HCT116 (cell line): ENCODE measurements around the gene OR10A5. TPM values are rescaled to one million over a fixed set of nuclear protein-coding genes. Genes with fewer than 3 reads are reported as not detected.
A peak's percentile ranks its signal among the peaks of the same experiment; 100 is the strongest.

Experiments
- ATAC-seq: fragments of 200-7000 bp; cut with Tn5 transposase; 2 replicates; pipeline ENCODE4 v1.9.1; 2020; ENCODE audit warnings: mild to moderate bottlenecking, moderate library complexity
- BruUV-seq: library from RNA; stranded (reverse); fragments of 400-500 nt; replicated peaks from 2 replicates; lab custom pipeline; 2021; lab: Mats Ljungman, UMichigan
- CTCF ChIA-PET: fragments of 300-600 bp; sonication (Branson Sonifier 250); formaldehyde crosslinking; loops from one replicate; lab custom pipeline; 2021; ENCODE audit warnings: antibody characterized with exemption; lab: Charles Lee
- POLR2A ChIA-PET: fragments of 300-600, 350-600 bp; sonication (Branson Sonifier 250); formaldehyde crosslinking; loops from one replicate; lab custom pipeline; 2021; ENCODE audit warnings: antibody characterized with exemption; lab: Charles Lee
- RAD21 ChIA-PET, 2 experiments: fragments of 300-600 bp; sonication (Branson Sonifier 250); formaldehyde crosslinking; loops; one replicate each; lab custom pipeline; 2023; ENCODE audit warnings: low total read pairs in 2 of 2; ENCODE audit not compliant: uncharacterized antibody in 2 of 2, unreplicated experiment in 2 of 2, low non-redundant PET in 1 of 2; lab: Charles Lee
- DNase-seq: peaks from one replicate; pipeline ENCODE4 v3.0.0-alpha.2; 2010; ENCODE audit warnings: low read depth, low spot score
- H2AFZ ChIP-seq: fragments of 200-600 bp; shearing (Covaris generic), sonication (generic); 2 replicates; pipeline ENCODE4 v1.6.1; 2017; ENCODE audit warnings: low read depth, mixed run types, mixed read lengths, antibody characterized with exemption, low read length; ENCODE audit not compliant: poor library complexity, severe bottlenecking
- H3K27ac ChIP-seq: 2 replicates; pipeline ENCODE4 v1.5.1; 2012; ENCODE audit warnings: low read depth, low read length
- H3K27me3 ChIP-seq: fragments of 200-600 bp; sonication (generic); 2 replicates; pipeline ENCODE4 v1.6.1; 2016; ENCODE audit warnings: mixed run types, low read length, mixed read lengths; ENCODE audit not compliant: insufficient read depth
- H3K36me3 ChIP-seq, 2 experiments: fragments of 200-500 bp in 1 of 2; fragments of 200-600 bp in 1 of 2; sonication (Bioruptor generic) in 1 of 2; sonication (generic) in 1 of 2; 2 replicates each; pipeline versions ENCODE4 v1.5.1 to v1.6.1; 2014 to 2016; ENCODE audit warnings: low read length in 2 of 2, inconsistent platforms in 1 of 2, mixed read lengths in 1 of 2, mixed run types in 1 of 2; ENCODE audit not compliant: insufficient read depth in 2 of 2, control insufficient read depth in 1 of 2
- H3K4me1 ChIP-seq, 2 experiments: fragments of 200-600 bp in 1 of 2; sonication (generic) in 1 of 2; 2 replicates each; pipeline versions ENCODE4 v1.5.1 to v1.6.1; 2012 to 2017; ENCODE audit warnings: low read length in 2 of 2, inconsistent platforms in 1 of 2, mild to moderate bottlenecking in 1 of 2, mixed read lengths in 1 of 2, mixed run types in 1 of 2, moderate library complexity in 1 of 2; ENCODE audit not compliant: insufficient read depth in 2 of 2, control insufficient read depth in 1 of 2
- H3K4me2 ChIP-seq: fragments of 200-600 bp; sonication (generic); 2 replicates; pipeline ENCODE4 v1.6.1; 2017; ENCODE audit warnings: mixed run types, low read length, mixed read lengths
- H3K4me3 ChIP-seq, 2 experiments: fragments of 200-600 bp in 1 of 2; sonication (generic) in 1 of 2; replicated peaks in 1 of 2; 2 replicates each; pipeline ENCODE4 v1.5.1; 2011 to 2016; ENCODE audit warnings: low read length in 2 of 2, control low read depth in 1 of 2, low read depth in 1 of 2, mild to moderate bottlenecking in 1 of 2, mixed read lengths in 1 of 2, mixed run types in 1 of 2
- H3K79me2 ChIP-seq: fragments of 200-600 bp; sonication (generic); 2 replicates; pipeline ENCODE4 v1.6.1; 2017; ENCODE audit warnings: mild to moderate bottlenecking, mixed run types, low read length, moderate library complexity, mixed read lengths; ENCODE audit not compliant: insufficient read depth
- H3K9ac ChIP-seq: fragments of 200-600 bp; sonication (generic); 2 replicates; pipeline ENCODE4 v1.6.1; 2016; ENCODE audit warnings: low read length, mixed read lengths
- H3K9me2 ChIP-seq: fragments of 200-600 bp; sonication (generic), shearing (Covaris generic); 2 replicates; pipeline ENCODE4 v1.6.1; 2017; ENCODE audit warnings: mixed run types, mild to moderate bottlenecking, moderate library complexity; ENCODE audit not compliant: insufficient read depth
- H3K9me3 ChIP-seq, 2 experiments: fragments of 200-500 bp in 1 of 2; fragments of 200-600 bp in 1 of 2; sonication (Bioruptor generic) in 1 of 2; sonication (generic) in 1 of 2; 2 replicates each; pipeline ENCODE4 v1.6.1; 2014 to 2017; ENCODE audit warnings: low read length in 2 of 2, mixed read lengths in 2 of 2, inconsistent platforms in 1 of 2, low read depth in 1 of 2, mild to moderate bottlenecking in 1 of 2, mixed run types in 1 of 2, moderate library complexity in 1 of 2; ENCODE audit not compliant: control insufficient read depth in 1 of 2, insufficient read depth in 1 of 2
- H4K20me1 ChIP-seq: fragments of 200-600 bp; sonication (generic), shearing (Covaris generic); 2 replicates; pipeline ENCODE4 v1.6.1; 2017; ENCODE audit warnings: mixed run types, mild to moderate bottlenecking, moderate library complexity; ENCODE audit not compliant: insufficient read depth
- CEBPB ChIP-seq: IDR thresholded peaks from 2 replicates; pipeline ENCODE4 v1.6.1; 2012; ENCODE audit warnings: low read depth
- JUND ChIP-seq: IDR thresholded peaks from 2 replicates; pipeline ENCODE4 v1.6.1; 2012
- POLR2AphosphoS5 ChIP-seq: IDR thresholded peaks from 2 replicates; pipeline ENCODE4 v1.6.1; 2011; ENCODE audit warnings: mild to moderate bottlenecking, low read depth, low read length, moderate library complexity
- intact Hi-C: fragments of 100-400 bp; cut with micrococcal nuclease; formaldehyde crosslinking; loops from 2 replicates; pipeline ENCODE4 v1.10.0; 2022
- total RNA-seq: library from RNA; stranded (reverse); gene quantifications from one replicate; pipeline ENCODE4 v1.2.1, GENCODE V29; 2021; ENCODE audit not compliant: unreplicated experiment

Gene OR10A5
- total RNA-seq, 1 experiment from 2014 or later, result not detected

- Histone ChIP-seq H3K9me3 (no peaks in the 10 kb centered on the region), H2AFZ (no peak overlapping the region), H3K9ac (no peak overlapping the region), H3K4me3 (no peak overlapping the region), H3K4me1 (no peaks in the 10 kb centered on the region), H3K36me3 (no peaks in the 10 kb centered on the region), H3K27ac (no peak overlapping the region), H3K27me3 (peaks cover 16% of the 10 kb centered on the region; the same call in 1 of the 2 replicates), H3K9me2 (no peaks in the 10 kb centered on the region), H3K4me2 (no peak overlapping the region), H3K79me2 (no peaks in the 10 kb centered on the region), H4K20me1 (no peaks in the 10 kb centered on the region)
- CTCF ChIA-PET, result no interaction called here
- DNase-seq (no peak), ATAC-seq (no peak)
- BruUV-seq, result no TSS peak
- RAD21 ChIA-PET, result no interaction called here
- peak; percentile 66 for TF ChIP-seq CEBPB
- TF ChIP-seq POLR2AphosphoS5, result no peak
- intact Hi-C loops, result no loop called here
- POLR2A ChIA-PET, result no interaction called here
Measured at GRCh38 chr11:6828103-6828502, 17.4 kb upstream of the OR10A5 start.

GRCh38 chr11:6833356-6833755 lies 12.1 kb upstream of the OR10A5 start:
- H3K4me1 ChIP-seq, result no peaks in the 10 kb centered on the region
- RAD21 ChIA-PET, result no interaction called here
- intact Hi-C loops, result no loop called here
- no peaks in the 10 kb centered on the region for H3K36me3 ChIP-seq
- H3K9me2 ChIP-seq, result no peaks in the 10 kb centered on the region
- CTCF ChIA-PET, result interaction anchor here (1.2 to 2.7 kb wide), 2 partner anchors 19 to 21 kb away, joined by 3 to 9 read pairs; no protein-coding TSS in a partner anchor
- no peak overlapping the region for H3K4me2 ChIP-seq
- DNase-seq, result no peak
- H3K27me3 ChIP-seq, result peaks cover 22% of the 10 kb centered on the region; the same call in 1 of the 2 replicates
- no peak overlapping the region for H2AFZ ChIP-seq
- H3K27ac ChIP-seq, result no peak overlapping the region
- no peak overlapping the region for H3K9ac ChIP-seq
- H3K4me3 ChIP-seq, result no peak overlapping the region
- TF ChIP-seq JUND, result no peak
- TF ChIP-seq, all 23 proteins: peak for 0
- POLR2A ChIA-PET, result no interaction called here
- no peaks in the 10 kb centered on the region for H3K9me3 ChIP-seq
- H4K20me1 ChIP-seq, result no peaks in the 10 kb centered on the region
- no TSS peak for BruUV-seq
- ATAC-seq, result no peak
- no peaks in the 10 kb centered on the region for H3K79me2 ChIP-seq
